ENCODE results near the gene ZNF442.
"Not testable (repeated sequence)": the region's sequence is repeated elsewhere in the genome, so short reads cannot be mapped to it uniquely, and the experiment has no call there.

DNA sequence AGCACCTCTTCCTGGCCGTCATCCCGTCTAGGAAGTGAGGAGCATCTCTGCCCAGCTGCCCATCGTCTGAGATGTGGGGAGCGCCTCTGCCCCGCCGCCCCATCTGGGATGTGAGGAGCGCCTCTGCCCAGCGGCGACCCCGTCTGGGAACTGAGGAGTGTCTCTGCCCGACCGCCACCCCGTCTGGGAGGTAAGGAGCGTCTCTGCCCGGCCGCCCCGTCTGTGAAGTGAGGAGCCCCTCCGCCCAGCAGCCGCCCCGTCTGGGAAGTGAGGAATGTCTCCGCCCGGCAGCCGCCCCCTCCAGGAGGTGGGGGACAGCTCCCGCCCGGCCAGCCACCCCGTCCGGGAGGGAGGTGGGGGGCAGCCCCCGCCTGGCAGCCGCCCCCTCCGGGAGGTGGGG, 3.2 kb downstream of the ZNF442 start:
- TF ChIP-seq, protein P1, sequence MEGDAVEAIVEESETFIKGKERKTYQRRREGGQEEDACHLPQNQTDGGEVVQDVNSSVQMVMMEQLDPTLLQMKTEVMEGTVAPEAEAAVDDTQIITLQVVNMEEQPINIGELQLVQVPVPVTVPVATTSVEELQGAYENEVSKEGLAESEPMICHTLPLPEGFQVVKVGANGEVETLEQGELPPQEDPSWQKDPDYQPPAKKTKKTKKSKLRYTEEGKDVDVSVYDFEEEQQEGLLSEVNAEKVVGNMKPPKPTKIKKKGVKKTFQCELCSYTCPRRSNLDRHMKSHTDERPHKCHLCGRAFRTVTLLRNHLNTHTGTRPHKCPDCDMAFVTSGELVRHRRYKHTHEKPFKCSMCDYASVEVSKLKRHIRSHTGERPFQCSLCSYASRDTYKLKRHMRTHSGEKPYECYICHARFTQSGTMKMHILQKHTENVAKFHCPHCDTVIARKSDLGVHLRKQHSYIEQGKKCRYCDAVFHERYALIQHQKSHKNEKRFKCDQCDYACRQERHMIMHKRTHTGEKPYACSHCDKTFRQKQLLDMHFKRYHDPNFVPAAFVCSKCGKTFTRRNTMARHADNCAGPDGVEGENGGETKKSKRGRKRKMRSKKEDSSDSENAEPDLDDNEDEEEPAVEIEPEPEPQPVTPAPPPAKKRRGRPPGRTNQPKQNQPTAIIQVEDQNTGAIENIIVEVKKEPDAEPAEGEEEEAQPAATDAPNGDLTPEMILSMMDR (IDR thresholded peaks at IDR 0.05; ENCODE audit: low read depth, low read length) = not testable (repeated sequence)
- TF ChIP-seq EZH2phosphoT487 (IDR thresholded peaks at IDR 0.05; ENCODE audit: low read depth) = not testable (repeated sequence)

Data from OCI-LY3 (cell line).